ENCODE results near the gene SIVA1.
A peak's percentile ranks its signal among the peaks of the same experiment; 100 is the strongest.

SIVA1 gene

DNA sequence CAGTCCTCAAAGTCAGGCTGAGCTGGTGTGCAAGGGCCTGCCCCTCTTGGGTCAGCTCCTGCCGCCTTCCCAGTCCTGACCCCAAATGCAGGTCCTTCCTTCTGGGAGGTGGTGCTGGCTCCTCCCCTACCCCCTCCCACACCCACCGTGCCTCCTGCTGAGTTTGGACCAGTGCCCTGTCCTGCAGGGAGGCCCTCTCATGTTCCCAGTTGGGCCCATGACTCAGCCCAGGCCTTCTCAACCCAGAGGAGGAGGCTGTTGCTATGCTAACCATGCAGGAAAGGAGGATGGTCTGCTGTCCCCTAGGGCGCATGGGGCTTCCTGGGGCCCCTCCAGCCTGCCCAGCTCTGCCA, 52.4 kb downstream of the SIVA1 start:
- peak; percentile 73 for DNase-seq (ENCODE audit: insufficient read length, low spot score)
- peak; percentile 69 for FAIRE-seq

DNA sequence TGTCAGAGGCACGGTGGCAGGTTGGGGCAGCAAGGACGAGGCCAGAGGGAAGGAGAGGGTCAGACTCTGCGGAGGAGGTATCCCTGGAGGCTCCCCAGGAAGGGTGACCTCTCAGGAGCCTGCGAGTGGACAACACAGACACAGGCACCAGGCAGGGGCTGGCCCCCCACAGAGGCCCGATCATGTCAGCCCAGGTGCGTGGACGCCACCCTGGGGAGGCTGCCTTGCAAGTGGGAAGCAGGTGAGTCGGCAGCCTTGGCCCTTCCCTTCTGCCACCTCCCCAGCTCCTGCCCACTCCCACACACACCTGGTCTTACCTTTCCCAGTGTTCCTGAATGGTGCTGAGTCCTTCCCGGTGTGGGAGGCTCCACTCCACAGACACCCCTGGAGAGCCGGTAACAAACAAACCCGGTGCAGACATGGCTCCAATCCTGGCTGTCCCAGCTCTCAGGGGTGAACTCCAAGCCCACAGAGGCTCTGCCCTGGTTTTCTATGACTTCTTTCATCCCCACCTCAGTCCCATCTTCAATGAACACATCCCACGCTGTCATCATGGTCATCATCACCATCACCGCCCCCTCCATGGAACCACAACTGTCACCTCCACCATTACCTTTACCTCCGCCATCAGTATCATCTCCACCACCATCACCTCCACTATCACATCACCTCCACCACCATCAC, 53.1 kb downstream of the SIVA1 start:
- no peak for FAIRE-seq
- DNase-seq (ENCODE audit: insufficient read length, low spot score): no peak

DNA sequence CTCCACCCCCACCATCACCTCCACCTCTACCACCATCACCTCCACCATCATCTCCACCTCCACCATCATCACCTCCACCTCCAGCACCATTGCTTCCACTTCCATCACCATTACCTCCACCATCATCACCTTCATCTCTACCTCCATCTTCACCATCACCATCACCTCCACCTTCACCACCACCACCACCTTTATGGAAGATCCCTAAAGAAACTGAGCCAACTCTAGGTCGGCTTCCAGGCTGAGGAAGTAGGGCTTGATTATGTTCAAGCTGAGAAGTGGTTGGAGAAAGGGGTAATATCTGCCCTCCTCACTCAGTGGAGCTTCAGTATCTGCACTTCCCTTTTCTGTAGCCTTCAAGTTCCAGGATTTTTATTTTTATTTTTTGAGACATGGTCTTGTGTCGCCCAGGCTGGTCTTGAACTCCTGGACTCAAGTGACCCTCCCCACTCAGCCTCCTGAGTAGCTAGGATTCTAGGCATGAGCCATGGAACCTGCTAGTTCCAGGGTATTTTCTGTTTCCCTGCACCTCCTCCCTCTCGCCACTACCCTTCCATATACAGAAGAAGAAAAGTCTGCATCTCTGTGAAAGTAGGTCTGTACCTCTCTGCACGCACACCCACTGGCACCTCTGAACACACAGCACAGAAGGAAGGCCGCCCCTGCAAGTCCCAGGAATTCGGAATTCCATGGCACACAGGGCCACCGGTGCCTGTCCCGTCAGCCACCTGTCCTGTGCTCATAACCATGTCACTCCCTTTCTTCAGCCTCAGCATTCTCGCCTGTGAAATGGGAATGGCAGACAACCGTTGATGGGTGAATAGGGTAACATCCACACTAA, 53.9 kb downstream of the SIVA1 start:
- FAIRE-seq (peak; percentile 93), DNase-seq (ENCODE audit: insufficient read length, low spot score) (no peak)

DNA sequence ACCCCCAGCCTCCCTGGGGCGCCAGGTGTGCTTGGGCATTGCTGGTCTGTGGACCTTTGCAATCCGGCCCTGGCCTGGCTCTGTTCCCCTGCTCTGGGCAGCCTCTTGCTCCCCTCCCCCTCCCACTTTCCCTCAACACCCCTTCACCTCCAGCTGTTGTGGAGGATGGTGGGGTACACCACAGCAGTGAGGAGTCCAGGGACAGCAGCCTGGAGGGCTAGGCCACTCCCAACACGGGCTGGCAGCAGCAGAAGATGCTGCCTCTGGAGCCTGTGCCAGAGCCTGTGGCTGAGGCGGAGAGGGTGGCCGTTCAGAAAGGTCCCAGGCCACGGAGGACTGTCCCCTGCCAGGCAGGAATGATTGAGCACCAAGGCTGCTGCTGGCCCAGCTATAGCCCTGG, 55.5 kb downstream of the SIVA1 start:
- DNase-seq (ENCODE audit: insufficient read length, low spot score): no peak
- no peak for FAIRE-seq

Data from HTR-8/SVneo (cell line).